ENCODE results near the gene EPB41L4B.

The EPB41L4B gene

DNA sequence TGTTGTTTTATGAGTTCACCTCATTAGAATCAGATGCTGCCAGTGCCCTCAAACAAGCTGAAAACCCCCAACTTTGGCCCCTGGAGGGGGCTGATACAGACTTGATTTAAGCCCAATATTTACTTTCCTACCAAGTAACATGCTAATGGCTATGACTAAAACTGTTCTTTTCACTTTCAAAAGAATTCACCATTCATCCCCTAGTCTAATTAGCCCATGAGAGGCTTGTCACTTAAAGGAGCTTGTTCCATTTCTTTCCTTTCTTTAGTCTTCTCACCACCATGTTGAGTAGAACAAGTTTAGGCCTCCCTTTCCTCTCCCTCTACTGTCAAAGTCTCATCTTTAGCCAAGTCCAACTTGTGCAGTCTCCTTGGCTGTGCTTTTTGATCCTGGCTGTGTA lies 50.4 kb downstream of the EPB41L4B start:
- H3K4me3 ChIP-seq (ENCODE audit: low read depth, low read length) = no peak overlapping the region
- TF ChIP-seq, protein P1, sequence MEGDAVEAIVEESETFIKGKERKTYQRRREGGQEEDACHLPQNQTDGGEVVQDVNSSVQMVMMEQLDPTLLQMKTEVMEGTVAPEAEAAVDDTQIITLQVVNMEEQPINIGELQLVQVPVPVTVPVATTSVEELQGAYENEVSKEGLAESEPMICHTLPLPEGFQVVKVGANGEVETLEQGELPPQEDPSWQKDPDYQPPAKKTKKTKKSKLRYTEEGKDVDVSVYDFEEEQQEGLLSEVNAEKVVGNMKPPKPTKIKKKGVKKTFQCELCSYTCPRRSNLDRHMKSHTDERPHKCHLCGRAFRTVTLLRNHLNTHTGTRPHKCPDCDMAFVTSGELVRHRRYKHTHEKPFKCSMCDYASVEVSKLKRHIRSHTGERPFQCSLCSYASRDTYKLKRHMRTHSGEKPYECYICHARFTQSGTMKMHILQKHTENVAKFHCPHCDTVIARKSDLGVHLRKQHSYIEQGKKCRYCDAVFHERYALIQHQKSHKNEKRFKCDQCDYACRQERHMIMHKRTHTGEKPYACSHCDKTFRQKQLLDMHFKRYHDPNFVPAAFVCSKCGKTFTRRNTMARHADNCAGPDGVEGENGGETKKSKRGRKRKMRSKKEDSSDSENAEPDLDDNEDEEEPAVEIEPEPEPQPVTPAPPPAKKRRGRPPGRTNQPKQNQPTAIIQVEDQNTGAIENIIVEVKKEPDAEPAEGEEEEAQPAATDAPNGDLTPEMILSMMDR (IDR thresholded peaks at IDR 0.05; ENCODE audit: borderline replicate concordance, insufficient read depth, low read depth, low read length) = no peak

DNA sequence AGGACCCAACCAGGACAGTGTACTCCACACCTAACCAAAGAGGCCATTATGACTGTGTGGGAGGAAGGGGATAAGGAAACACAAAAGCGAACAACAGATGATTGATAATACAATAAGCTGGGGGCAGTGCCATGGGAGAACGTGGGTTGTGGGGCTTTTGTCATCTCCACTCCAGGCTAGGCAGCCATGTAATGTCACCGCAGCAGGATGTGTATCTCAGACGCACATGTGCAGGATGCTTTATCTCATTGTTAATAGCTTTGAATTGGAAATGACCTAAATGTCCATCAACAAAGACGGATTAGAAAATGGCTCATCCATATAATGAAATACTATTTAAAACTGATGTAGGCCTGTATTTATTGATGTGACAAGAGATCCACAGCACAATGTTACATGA lies 51.0 kb downstream of the EPB41L4B start:
- H3K4me3 ChIP-seq (ENCODE audit: low read depth, low read length) = no peak overlapping the region
- TF ChIP-seq, protein P1 (IDR thresholded peaks at IDR 0.05; ENCODE audit: borderline replicate concordance, insufficient read depth, low read depth, low read length) = no peak

DNA sequence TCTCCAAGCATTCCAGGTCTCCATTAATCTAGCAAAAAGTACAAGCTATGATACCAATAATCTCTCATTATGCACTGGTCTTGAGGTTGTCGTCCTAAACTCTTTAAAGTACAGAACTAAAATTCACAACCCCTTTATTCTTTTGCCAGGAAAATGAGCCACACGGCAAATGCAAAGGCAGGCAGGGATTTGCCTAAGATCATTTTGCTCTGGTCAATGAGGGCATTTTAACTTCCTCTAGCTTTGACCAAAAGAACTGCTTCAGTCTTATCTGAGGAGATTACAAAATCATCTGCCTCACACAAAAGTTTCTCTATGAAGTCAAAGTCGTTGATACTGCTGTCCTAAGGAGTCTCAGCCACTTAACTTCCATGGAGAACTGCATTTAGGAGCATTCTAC lies 51.8 kb downstream of the EPB41L4B start:
- TF ChIP-seq, protein P1 (IDR thresholded peaks at IDR 0.05; ENCODE audit: borderline replicate concordance, insufficient read depth, low read depth, low read length) = no peak
- H3K4me3 ChIP-seq (ENCODE audit: low read depth, low read length) = no peak overlapping the region

- H3K4me3 ChIP-seq (ENCODE audit: low read depth, low read length) = no peak overlapping the region
- TF ChIP-seq, protein P1 (IDR thresholded peaks at IDR 0.05; ENCODE audit: borderline replicate concordance, insufficient read depth, low read depth, low read length) = no peak
Observed at GRCh38 chr9:109267555-109267954, 53.3 kb downstream of the EPB41L4B start.

GRCh38 chr9:109264877-109265587 lies 55.8 kb downstream of the EPB41L4B start:
- TF ChIP-seq, protein P1 (IDR thresholded peaks at IDR 0.05; ENCODE audit: borderline replicate concordance, insufficient read depth, low read depth, low read length) = no peak

DNA sequence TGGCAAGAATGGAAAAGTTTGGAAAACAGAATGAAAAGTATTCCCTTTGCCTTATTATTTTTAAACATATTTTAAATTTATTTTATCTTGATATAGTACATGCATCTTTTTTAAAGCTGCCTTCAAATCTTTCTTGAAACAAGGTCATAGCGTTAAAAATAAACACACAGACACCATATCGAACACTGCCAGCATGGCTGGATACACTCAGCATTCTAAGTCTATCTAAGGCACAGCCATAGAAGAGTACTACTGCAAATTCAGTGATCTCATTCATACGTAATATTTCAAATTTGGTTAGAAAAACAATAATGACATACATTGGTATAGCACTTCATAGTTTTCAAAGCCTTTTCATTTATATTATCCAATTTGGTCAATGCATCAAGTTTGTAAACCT lies 57.5 kb downstream of the EPB41L4B start:
- H3K4me3 ChIP-seq (ENCODE audit: low read depth, low read length) = no peak overlapping the region
- TF ChIP-seq, protein P1 (IDR thresholded peaks at IDR 0.05; ENCODE audit: borderline replicate concordance, insufficient read depth, low read depth, low read length) = no peak

More at GRCh38 chr9:109264877-109265587, 55.8 kb downstream of the EPB41L4B start:
- no peak overlapping the region for H3K4me3 ChIP-seq (ENCODE audit: low read depth, low read length)

Measured in GM12875 (cell line).